ENCODE data around the gene LRIG2. TPM values are rescaled to one million over a fixed set of nuclear protein-coding genes. Genes with fewer than 3 reads are reported as not detected.
"Not testable (repeated sequence)": the region's sequence is repeated elsewhere in the genome, so short reads cannot be mapped to it uniquely, and the experiment has no call there.

The LRIG2 gene
- total RNA-seq, 1 experiment from 2014 or later: 23.2 TPM

DNA sequence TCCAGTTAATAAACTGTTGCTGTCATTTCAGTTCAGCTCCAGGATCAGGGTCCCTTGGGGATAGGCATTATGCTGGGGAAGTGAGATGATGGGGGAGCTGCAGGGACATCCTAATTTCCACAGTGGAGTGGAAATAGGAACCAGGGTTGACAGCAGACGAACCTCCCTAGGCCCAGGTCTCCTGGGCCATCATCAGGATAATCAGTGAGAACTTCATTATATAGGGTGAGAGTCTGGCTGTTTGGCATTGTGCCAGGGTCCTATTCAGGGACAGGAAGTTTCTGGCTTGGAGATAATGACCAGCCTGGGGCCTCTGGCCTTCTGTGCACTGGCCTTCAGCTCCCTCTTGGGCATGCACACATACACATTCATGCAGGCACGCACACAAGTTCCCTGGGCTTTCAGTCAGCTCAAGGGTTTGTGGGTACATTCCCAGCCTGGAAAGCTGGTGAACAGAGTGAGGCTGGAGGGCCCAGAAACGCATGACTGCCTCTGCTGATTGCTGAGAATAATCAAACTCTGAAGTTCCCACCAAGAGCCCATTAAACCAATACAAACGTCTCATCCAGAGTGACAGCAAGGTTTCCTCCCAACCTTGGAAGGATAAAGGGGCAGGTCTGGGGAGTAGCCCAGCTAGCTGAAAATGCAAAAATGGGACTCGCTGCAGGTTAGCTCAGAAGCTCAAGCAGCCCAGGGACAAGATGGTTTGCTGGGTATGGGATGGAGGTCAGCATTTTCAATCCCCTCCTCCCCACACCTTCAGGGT is 13.9 kb upstream of the LRIG2 start:
- Histone ChIP-seq H3T11ph (ENCODE audit: low read length) (no peak overlapping the region), H4K8ac (replicated peaks; ENCODE audit: insufficient read length, low read depth, low read length) (no peak overlapping the region), H3K18ac (ENCODE audit: insufficient read length, low read depth, low read length) (no peak overlapping the region), H3K79me2 (ENCODE audit: insufficient read depth, low read length) (no peaks in the 10 kb centered on the region), H4K91ac (ENCODE audit: insufficient read length, low read depth, low read length) (no peak overlapping the region), H4K20me1 (ENCODE audit: control insufficient read depth, insufficient read depth, insufficient read length) (no peaks in the 10 kb centered on the region), H2BK5ac (ENCODE audit: insufficient read length, low read length) (no peak overlapping the region), H3K27me3 (ENCODE audit: insufficient read depth, low read length) (no peaks in the 10 kb centered on the region), H3K4ac (ENCODE audit: low read depth, low read length) (no peak overlapping the region), H2BK20ac (ENCODE audit: low read depth, low read length, poor library complexity, severe bottlenecking) (no peak overlapping the region), H3K9ac (ENCODE audit: extremely low read depth, insufficient read length, low read length) (no peak overlapping the region), H3K56ac (ENCODE audit: insufficient read length, low read depth, low read length) (no peak overlapping the region), H2AK5ac (ENCODE audit: insufficient read length, low read length) (no peak overlapping the region), H3K23me2 (ENCODE audit: insufficient read length, low read depth, low read length, poor library complexity, severe bottlenecking) (no peaks in the 10 kb centered on the region), H2BK12ac (ENCODE audit: insufficient read length, low read depth, low read length) (no peak overlapping the region), H3K9me3 (ENCODE audit: control insufficient read depth, low read depth, low read length) (no peaks in the 10 kb centered on the region), H3K4me1 (ENCODE audit: insufficient read depth, low read length) (peaks cover 11% of the 10 kb centered on the region), H2AFZ (ENCODE audit: low read length) (no peak overlapping the region), H3K79me1 (ENCODE audit: insufficient read depth, low read depth, low read length, poor library complexity, severe bottlenecking) (no peaks in the 10 kb centered on the region), H2BK120ac (ENCODE audit: low read depth, low read length, poor library complexity, severe bottlenecking) (no peak overlapping the region), H3K23ac (ENCODE audit: insufficient read length, low read depth, low read length) (no peak overlapping the region), H2BK15ac (ENCODE audit: low read depth, low read length) (no peak overlapping the region), H3K27ac (ENCODE audit: insufficient read length, low read depth, low read length) (no peak overlapping the region), H3K4me2 (ENCODE audit: insufficient read depth, insufficient read length, low read length) (no peak overlapping the region), H4K5ac (ENCODE audit: insufficient read length, low read depth, low read length) (no peak overlapping the region), H3K14ac (ENCODE audit: insufficient read depth, low read length) (no peak overlapping the region)
- Mint-ChIP-seq H3K27ac (no peak overlapping the region), H3K27me3 (ENCODE audit: low read depth) (no peaks in the 10 kb centered on the region; the same call in 1 of the 2 replicates), H3K36me3 (ENCODE audit: insufficient read depth in 1 of 3, low read depth in 3 of 3) (peaks cover 2 to 5% (median 3%) of the 10 kb centered on the region in 3 experiments), H3K4me1 (peaks cover 22 to 32% of the 10 kb centered on the region in 2 experiments), H3K9me3 (peaks cover 2 to 8% of the 10 kb centered on the region in 2 experiments), H3K4me3 (no peak overlapping the region)
- no CpG with 5 or more reads among the region's 5 CpGs for WGBS (ENCODE audit: extremely low coverage, insufficient read length, low lambda C conversion rate)
- TF ChIP-seq, protein P1, sequence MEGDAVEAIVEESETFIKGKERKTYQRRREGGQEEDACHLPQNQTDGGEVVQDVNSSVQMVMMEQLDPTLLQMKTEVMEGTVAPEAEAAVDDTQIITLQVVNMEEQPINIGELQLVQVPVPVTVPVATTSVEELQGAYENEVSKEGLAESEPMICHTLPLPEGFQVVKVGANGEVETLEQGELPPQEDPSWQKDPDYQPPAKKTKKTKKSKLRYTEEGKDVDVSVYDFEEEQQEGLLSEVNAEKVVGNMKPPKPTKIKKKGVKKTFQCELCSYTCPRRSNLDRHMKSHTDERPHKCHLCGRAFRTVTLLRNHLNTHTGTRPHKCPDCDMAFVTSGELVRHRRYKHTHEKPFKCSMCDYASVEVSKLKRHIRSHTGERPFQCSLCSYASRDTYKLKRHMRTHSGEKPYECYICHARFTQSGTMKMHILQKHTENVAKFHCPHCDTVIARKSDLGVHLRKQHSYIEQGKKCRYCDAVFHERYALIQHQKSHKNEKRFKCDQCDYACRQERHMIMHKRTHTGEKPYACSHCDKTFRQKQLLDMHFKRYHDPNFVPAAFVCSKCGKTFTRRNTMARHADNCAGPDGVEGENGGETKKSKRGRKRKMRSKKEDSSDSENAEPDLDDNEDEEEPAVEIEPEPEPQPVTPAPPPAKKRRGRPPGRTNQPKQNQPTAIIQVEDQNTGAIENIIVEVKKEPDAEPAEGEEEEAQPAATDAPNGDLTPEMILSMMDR (conservative IDR thresholded peaks at IDR 0.05): no peak
- no peak for DNase-seq

DNA sequence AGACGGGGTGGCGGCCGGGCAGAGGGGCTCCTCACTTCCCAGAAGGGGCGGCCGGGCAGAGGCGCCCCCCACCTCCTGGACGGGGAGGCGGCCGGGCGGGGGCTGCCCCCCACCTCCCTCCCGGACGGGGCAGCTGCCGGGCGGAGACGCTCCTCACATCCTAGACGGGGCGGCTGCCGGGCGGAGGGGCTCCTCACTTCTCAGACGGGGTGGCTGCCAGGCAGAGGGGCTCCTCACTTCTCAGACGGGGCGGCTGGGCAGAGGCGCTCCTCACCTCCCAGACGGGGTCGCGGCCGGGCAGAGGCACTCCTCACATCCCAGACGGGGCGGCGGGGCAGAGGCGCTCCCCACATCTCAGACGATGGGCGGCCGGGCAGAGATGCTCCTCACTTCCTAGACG is 9.5 kb upstream of the LRIG2 start:
- not testable (repeated sequence) for H3K79me1 ChIP-seq (ENCODE audit: insufficient read depth, low read depth, low read length, poor library complexity, severe bottlenecking); H3K27ac Mint-ChIP-seq; H2BK20ac ChIP-seq (ENCODE audit: low read depth, low read length, poor library complexity, severe bottlenecking); H4K8ac ChIP-seq (replicated peaks; ENCODE audit: insufficient read length, low read depth, low read length); H4K91ac ChIP-seq (ENCODE audit: insufficient read length, low read depth, low read length); H3K23me2 ChIP-seq (ENCODE audit: insufficient read length, low read depth, low read length, poor library complexity, severe bottlenecking); H3K14ac ChIP-seq (ENCODE audit: insufficient read depth, low read length); H2BK15ac ChIP-seq (ENCODE audit: low read depth, low read length); H2BK120ac ChIP-seq (ENCODE audit: low read depth, low read length, poor library complexity, severe bottlenecking); H3K9me3 ChIP-seq (ENCODE audit: control insufficient read depth, low read depth, low read length); H3K9ac ChIP-seq (ENCODE audit: extremely low read depth, insufficient read length, low read length); H2BK12ac ChIP-seq (ENCODE audit: insufficient read length, low read depth, low read length); H4K20me1 ChIP-seq (ENCODE audit: control insufficient read depth, insufficient read depth, insufficient read length); H3K4me3 Mint-ChIP-seq; H3K4me1 ChIP-seq (ENCODE audit: insufficient read depth, low read length); H3T11ph ChIP-seq (ENCODE audit: low read length); H3K27me3 Mint-ChIP-seq (ENCODE audit: low read depth); H2BK5ac ChIP-seq (ENCODE audit: insufficient read length, low read length); H3K23ac ChIP-seq (ENCODE audit: insufficient read length, low read depth, low read length); H3K4me2 ChIP-seq (ENCODE audit: insufficient read depth, insufficient read length, low read length); H3K18ac ChIP-seq (ENCODE audit: insufficient read length, low read depth, low read length); H4K5ac ChIP-seq (ENCODE audit: insufficient read length, low read depth, low read length); H2AK5ac ChIP-seq (ENCODE audit: insufficient read length, low read length); H2AFZ ChIP-seq (ENCODE audit: low read length); H3K4ac ChIP-seq (ENCODE audit: low read depth, low read length); H3K56ac ChIP-seq (ENCODE audit: insufficient read length, low read depth, low read length); H3K27me3 ChIP-seq (ENCODE audit: insufficient read depth, low read length); H3K79me2 ChIP-seq (ENCODE audit: insufficient read depth, low read length); DNase-seq; H3K27ac ChIP-seq (ENCODE audit: insufficient read length, low read depth, low read length)
- peaks cover 10 to 19% (median 11%) of the 10 kb centered on the region in 3 experiments for H3K36me3 Mint-ChIP-seq (ENCODE audit: insufficient read depth in 1 of 3, low read depth in 3 of 3)
- H3K4me1 Mint-ChIP-seq: peaks cover 6 to 10% of the 10 kb centered on the region in 2 experiments
- H3K9me3 Mint-ChIP-seq: peaks cover 15 to 22% of the 10 kb centered on the region in 2 experiments
- WGBS (ENCODE audit: extremely low coverage, insufficient read length, low lambda C conversion rate): no CpG with 5 or more reads among the region's 35 CpGs
